GM21381 (cell line): ENCODE measurements around the gene C17orf67.

ENCODE experiments used
- ATAC-seq: cut with Tn5 transposase; IDR thresholded peaks from one replicate; pipeline ENCODE4 v1.9.1; 2021; ENCODE audit warnings: mild to moderate bottlenecking, moderate library complexity; ENCODE audit not compliant: unreplicated experiment

C17orf67 gene

GRCh38 chr17:56834380-56835263 is 902 bp upstream of the C17orf67 start:
- peak; percentile 28 for ATAC-seq

- peak; percentile 38 for ATAC-seq
These were observed 487 bp downstream of the C17orf67 start for GRCh38 chr17:56833057-56833808.

- ATAC-seq: no peak
These were observed 1.3 kb downstream of the C17orf67 start for GRCh38 chr17:56832446-56832845.

GRCh38 chr17:56831369-56832095 is 2.2 kb downstream of the C17orf67 start:
- ATAC-seq: no peak

- no peak for ATAC-seq
These were observed 2.9 kb downstream of the C17orf67 start for GRCh38 chr17:56830726-56831368.

GRCh38 chr17:56826611-56827414 is 6.9 kb downstream of the C17orf67 start:
- no peak for ATAC-seq

GRCh38 chr17:56824503-56824902 is 9.2 kb downstream of the C17orf67 start:
- no peak for ATAC-seq

GRCh38 chr17:56823848-56824247 is 9.9 kb downstream of the C17orf67 start:
- no peak for ATAC-seq

- ATAC-seq: no peak
These were observed 11.0 kb downstream of the C17orf67 start for GRCh38 chr17:56822725-56823124.

- ATAC-seq: no peak
These were observed 11.7 kb downstream of the C17orf67 start for GRCh38 chr17:56821847-56822534.

- no peak for ATAC-seq
These were observed 13.5 kb downstream of the C17orf67 start for GRCh38 chr17:56820207-56820606.

GRCh38 chr17:56819431-56820145 is 14.1 kb downstream of the C17orf67 start:
- peak; percentile 70 for ATAC-seq

- no peak for ATAC-seq
These were observed 14.7 kb downstream of the C17orf67 start for GRCh38 chr17:56819030-56819429.

- no peak for ATAC-seq
These were observed 16.7 kb downstream of the C17orf67 start for GRCh38 chr17:56817066-56817465.

GRCh38 chr17:56815711-56816110 is 18.0 kb downstream of the C17orf67 start:
- no peak for ATAC-seq

- no peak for ATAC-seq
These were observed 20.8 kb downstream of the C17orf67 start for GRCh38 chr17:56812901-56813388.

- no peak for ATAC-seq
These were observed 22.6 kb downstream of the C17orf67 start for GRCh38 chr17:56810891-56811775.

- no peak for ATAC-seq
These were observed 23.4 kb downstream of the C17orf67 start for GRCh38 chr17:56810343-56810742.
